Forelimb muscle (tissue), 1 donor: Measurements from ENCODE around the gene ATOH8. TPM values are rescaled to one million over a fixed set of nuclear protein-coding genes. Genes with fewer than 3 reads are reported as not detected.

Experiments used
- DNase-seq: peaks from one replicate; pipeline ENCODE4 v3.0.0-alpha.2; 2013; ENCODE audit warnings: low read depth
- polyA plus RNA-seq: library from polyadenylated mRNA; unstranded; fragments of 120-200 nt; gene quantifications from one replicate; pipeline ENCODE4 v1.2.1, GENCODE V29; 2013; ENCODE audit not compliant: insufficient read length

Gene ATOH8
- polyA plus RNA-seq, 1 donor = 21.1 TPM

GRCh38 chr2:85736456-85737355, 17.1 kb upstream of the ATOH8 start:
- DNase-seq = no peak

- no peak for DNase-seq
Observed at GRCh38 chr2:85737481-85737880, 16.3 kb upstream of the ATOH8 start.

- DNase-seq = peak; percentile 80
Observed at GRCh38 chr2:85737961-85738360, 15.8 kb upstream of the ATOH8 start.

- no peak for DNase-seq
Observed at GRCh38 chr2:85740193-85740592, 13.6 kb upstream of the ATOH8 start.

GRCh38 chr2:85741211-85741832, 12.5 kb upstream of the ATOH8 start:
- DNase-seq = no peak

GRCh38 chr2:85741833-85742455, 11.8 kb upstream of the ATOH8 start:
- no peak for DNase-seq

- no peak for DNase-seq
Observed at GRCh38 chr2:85743304-85743978, 10.3 kb upstream of the ATOH8 start.

GRCh38 chr2:85744055-85744454, 9.7 kb upstream of the ATOH8 start:
- no peak for DNase-seq

- DNase-seq = peak; percentile 68
Observed at GRCh38 chr2:85744741-85745601, 8.8 kb upstream of the ATOH8 start.

- DNase-seq = no peak
Observed at GRCh38 chr2:85745619-85746018, 8.2 kb upstream of the ATOH8 start.

GRCh38 chr2:85746321-85747004, 7.3 kb upstream of the ATOH8 start:
- no peak for DNase-seq

GRCh38 chr2:85747441-85747840, 6.3 kb upstream of the ATOH8 start:
- no peak for DNase-seq

GRCh38 chr2:85748039-85748734, 5.6 kb upstream of the ATOH8 start:
- DNase-seq = no peak

GRCh38 chr2:85748985-85749875, 4.6 kb upstream of the ATOH8 start:
- DNase-seq = no peak

- DNase-seq = no peak
Observed at GRCh38 chr2:85750587-85751575, 2.9 kb upstream of the ATOH8 start.

GRCh38 chr2:85751627-85752026, 2.2 kb upstream of the ATOH8 start:
- DNase-seq = no peak

- no peak for DNase-seq
Observed at GRCh38 chr2:85753035-85753524, 711 bp upstream of the ATOH8 start.
